HepG2 (cell line): ENCODE data around the gene CCL4. TPM values are rescaled to one million over a fixed set of nuclear protein-coding genes. Genes with fewer than 3 reads are reported as not detected.

Experiments used
- ATAC-seq: fragments of 200-7000 bp; cut with Tn5 transposase; 3 replicates; pipeline ENCODE4 v1.9.1; 2020; ENCODE audit warnings: mild to moderate bottlenecking, moderate library complexity
- BruUV-seq: library from RNA; stranded (reverse); fragments of 400-500 nt; replicated peaks from 2 replicates; lab custom pipeline; 2021; lab: Mats Ljungman, UMichigan
- CTCF ChIA-PET: fragments of 300-600 bp; formaldehyde crosslinking; extraction: SDS; loops from one replicate; lab custom pipeline; 2021; ENCODE audit warnings: low total read pairs, inconsistent platforms, low intra/inter-chr PET ratio; lab: Yijun Ruan, JAX
- POLR2A ChIA-PET: fragments of 350-600 bp; sonication (Branson Sonifier 250); formaldehyde crosslinking; loops from one replicate; lab custom pipeline; 2020; ENCODE audit warnings: antibody characterized with exemption, inconsistent platforms; lab: Yijun Ruan, JAX
- DNase-seq: peaks from one replicate; pipeline ENCODE4 v3.0.0-alpha.2; 2015; ENCODE audit warnings: low spot score
- FAIRE-seq: peaks from 3 replicates; lab custom pipeline; 2011; peaks lifted over from hg19 to GRCh38; lab: Jason Lieb, UNC
- H2AFZ ChIP-seq: one replicate; pipeline ENCODE4 v1.6.1; 2011; ENCODE audit warnings: low read length, inconsistent platforms
- H3K27ac ChIP-seq: fragments of 300-600 bp; 3 replicates; pipeline ENCODE4 v1.8.0; 2011; ENCODE audit warnings: mixed run types, mild to moderate bottlenecking, mixed read lengths, low read length, inconsistent platforms; ENCODE audit not compliant: insufficient read depth; ENCODE audit errors: extremely low read length
- H3K27me3 ChIP-seq, 2 experiments: fragments of 200-600 bp in 1 of 2; 2 replicates in 1 of 2; 3 replicates in 1 of 2; pipeline versions ENCODE4 v1.6.0 to v1.8.0; 2011; ENCODE audit warnings: low read length in 2 of 2, mild to moderate bottlenecking in 2 of 2, moderate library complexity in 2 of 2, inconsistent platforms in 1 of 2; ENCODE audit not compliant: insufficient read depth in 2 of 2, control insufficient read depth in 1 of 2
- H3K36me3 ChIP-seq, 2 experiments: fragments of 200-600 bp in 1 of 2; replicated peaks in 1 of 2; 2 replicates in 1 of 2; 3 replicates in 1 of 2; pipeline versions ENCODE4 v1.5.1 to v1.8.0; 2011; ENCODE audit warnings: low read length in 2 of 2, inconsistent platforms in 1 of 2; ENCODE audit not compliant: insufficient read depth in 2 of 2, control insufficient read depth in 1 of 2
- H3K4me1 ChIP-seq: 2 replicates; pipeline ENCODE4 v1.5.1; 2012; ENCODE audit warnings: low read length, inconsistent platforms; ENCODE audit not compliant: insufficient read depth
- H3K4me2 ChIP-seq: 2 replicates; pipeline ENCODE4 v1.6.0; 2011; ENCODE audit warnings: low read depth, low read length, inconsistent platforms
- H3K4me3 ChIP-seq, 3 experiments: fragments of 200-600 bp in 1 of 3; sonication (generic), shearing (Covaris generic) in 1 of 3; replicated peaks in 1 of 3; 2 replicates each; pipeline ENCODE4 v1.5.1; 2011 to 2016; ENCODE audit warnings: low read length in 3 of 3, inconsistent platforms in 2 of 3, low read depth in 2 of 3, mild to moderate bottlenecking in 2 of 3, control low read depth in 1 of 3, mixed read lengths in 1 of 3; ENCODE audit not compliant: insufficient read depth in 1 of 3
- H3K79me2 ChIP-seq: one replicate; pipeline ENCODE4 v1.6.1; 2011; ENCODE audit warnings: low read length, inconsistent platforms; ENCODE audit not compliant: insufficient read depth
- H3K9ac ChIP-seq: 2 replicates; pipeline ENCODE4 v1.6.0; 2011; ENCODE audit warnings: mild to moderate bottlenecking, low read depth, low read length, inconsistent platforms; ENCODE audit not compliant: insufficient read depth
- H3K9me3 ChIP-seq: 2 replicates; pipeline ENCODE4 v1.5.1; 2012; ENCODE audit warnings: mild to moderate bottlenecking, low read length
- H4K20me1 ChIP-seq: 2 replicates; pipeline ENCODE4 v1.6.0; 2011; ENCODE audit warnings: inconsistent platforms, mild to moderate bottlenecking, low read length, moderate library complexity; ENCODE audit not compliant: insufficient read depth
- FLYWCH1 ChIP-seq: sonication (generic); formaldehyde crosslinking; IDR thresholded peaks from 2 replicates; pipeline ENCODE4 v1.8.1; 2023; ENCODE audit warnings: mild to moderate bottlenecking, missing genetic modification reagents
- NR2F2 ChIP-seq: IDR thresholded peaks from 2 replicates; pipeline ENCODE4 v1.6.1; 2012; ENCODE audit warnings: low read depth, inconsistent platforms, borderline replicate concordance
- RBAK ChIP-seq: sonication (generic); formaldehyde crosslinking; IDR thresholded peaks from 2 replicates; pipeline ENCODE4 v1.5.1; 2020; ENCODE audit warnings: mild to moderate bottlenecking, missing genetic modification reagents
- U2AF2 ChIP-seq: fragments of 200-400 bp; formaldehyde crosslinking; IDR thresholded peaks from 2 replicates; pipeline ENCODE4 v1.6.1; 2017; ENCODE audit warnings: low read depth, mild to moderate bottlenecking, low read length
- ZFAT ChIP-seq: sonication (generic); formaldehyde crosslinking; conservative IDR thresholded peaks from 2 replicates; pipeline ENCODE4 v1.8.1; 2023; ENCODE audit warnings: missing genetic modification reagents, inconsistent platforms
- in situ Hi-C: cut with HindIII; loops from 2 replicates; pipeline ENCODE4 v1.10.0; 2017; ENCODE audit warnings: low pct_unique_long_range_greater_than_20kb; ENCODE audit not compliant: extremely low pct_ligation_motif_present
- intact Hi-C: fragments of 100-400 bp; cut with micrococcal nuclease; formaldehyde crosslinking; loops from one replicate; pipeline ENCODE4 v1.10.0; 2022; ENCODE audit not compliant: unreplicated experiment
- polyA plus RNA-seq, 8 experiments: library from polyadenylated mRNA; depleted of rRNA in 3 of 8; stranded (reverse) in 7 of 8; unstranded in 1 of 8; fragments of >200 nt; fragmentation: Illumina TruSeq in 4 of 8; extraction: Trizol in 4 of 8; gene quantifications; 2 replicates each; pipeline versions ENCODE4 v1.2.1 to v1.2.3, GENCODE V29; 2011 to 2016; ENCODE audit warnings: low read depth in 4 of 8, missing spikeins in 1 of 8, mixed read lengths in 1 of 8; ENCODE audit not compliant: insufficient read depth in 1 of 8
- total RNA-seq, 5 experiments: library from RNA; depleted of rRNA; stranded (reverse); fragments of >200 nt; fragmentation: Illumina TruSeq; extraction: Trizol; gene quantifications; 2 replicates each; pipeline ENCODE4 v1.2.3, GENCODE V29; 2016; ENCODE audit warnings: low read depth in 1 of 5
- TF ChIP-seq, protein P1 (sequence below): fragments of 450-650 bp; IDR thresholded peaks from 2 replicates; pipeline ENCODE4 v1.6.1; 2017; ENCODE audit warnings: mild to moderate bottlenecking
- TF ChIP-seq, protein P2 (sequence below): sonication (generic); formaldehyde crosslinking; IDR thresholded peaks from 2 replicates; pipeline ENCODE4 v1.5.1; 2020; ENCODE audit warnings: mild to moderate bottlenecking, moderate library complexity, missing genetic modification reagents
- TF ChIP-seq, protein P3 (sequence below): IDR thresholded peaks from 2 replicates; pipeline ENCODE4 v1.6.1; 2012; ENCODE audit warnings: low read depth, low read length, improper control_type of control experiment
- TF ChIP-seq, protein P4 (sequence below): sonication (generic); formaldehyde crosslinking; IDR thresholded peaks from 2 replicates; pipeline ENCODE4 v1.4.0; 2020; ENCODE audit warnings: mild to moderate bottlenecking, low read depth, missing genetic modification reagents
- TF ChIP-seq, protein P5 (sequence below): sonication (generic); formaldehyde crosslinking; IDR thresholded peaks from 2 replicates; pipeline ENCODE4 v1.4.0; 2020; ENCODE audit warnings: missing genetic modification reagents, borderline replicate concordance

The CCL4 gene
- total and polyA plus RNA-seq, 2 of the 13 experiments (the other 11 are each of a cell fraction or from before 2014, with no cell fraction given): not detected

DNA sequence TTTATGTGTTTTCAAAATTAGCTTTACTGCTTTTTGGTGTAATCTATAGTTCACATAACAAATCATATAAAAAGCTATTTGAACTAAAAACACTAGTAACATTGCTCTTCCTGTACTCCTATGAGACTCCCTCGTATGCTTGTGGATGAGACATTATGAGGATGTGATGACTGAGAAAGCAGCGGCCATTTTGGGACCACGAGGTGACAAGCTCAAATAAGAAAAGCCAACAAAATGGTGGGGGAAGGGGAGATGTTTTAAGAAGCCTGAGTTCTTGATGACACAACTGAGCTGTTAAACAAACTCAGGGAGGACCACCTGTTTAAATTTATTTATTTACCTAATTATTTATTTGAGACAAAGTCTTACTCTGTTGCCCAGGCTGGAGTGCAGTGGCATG, 35.1 kb upstream of the CCL4 start (continued):
- TF ChIP-seq, protein P1, sequence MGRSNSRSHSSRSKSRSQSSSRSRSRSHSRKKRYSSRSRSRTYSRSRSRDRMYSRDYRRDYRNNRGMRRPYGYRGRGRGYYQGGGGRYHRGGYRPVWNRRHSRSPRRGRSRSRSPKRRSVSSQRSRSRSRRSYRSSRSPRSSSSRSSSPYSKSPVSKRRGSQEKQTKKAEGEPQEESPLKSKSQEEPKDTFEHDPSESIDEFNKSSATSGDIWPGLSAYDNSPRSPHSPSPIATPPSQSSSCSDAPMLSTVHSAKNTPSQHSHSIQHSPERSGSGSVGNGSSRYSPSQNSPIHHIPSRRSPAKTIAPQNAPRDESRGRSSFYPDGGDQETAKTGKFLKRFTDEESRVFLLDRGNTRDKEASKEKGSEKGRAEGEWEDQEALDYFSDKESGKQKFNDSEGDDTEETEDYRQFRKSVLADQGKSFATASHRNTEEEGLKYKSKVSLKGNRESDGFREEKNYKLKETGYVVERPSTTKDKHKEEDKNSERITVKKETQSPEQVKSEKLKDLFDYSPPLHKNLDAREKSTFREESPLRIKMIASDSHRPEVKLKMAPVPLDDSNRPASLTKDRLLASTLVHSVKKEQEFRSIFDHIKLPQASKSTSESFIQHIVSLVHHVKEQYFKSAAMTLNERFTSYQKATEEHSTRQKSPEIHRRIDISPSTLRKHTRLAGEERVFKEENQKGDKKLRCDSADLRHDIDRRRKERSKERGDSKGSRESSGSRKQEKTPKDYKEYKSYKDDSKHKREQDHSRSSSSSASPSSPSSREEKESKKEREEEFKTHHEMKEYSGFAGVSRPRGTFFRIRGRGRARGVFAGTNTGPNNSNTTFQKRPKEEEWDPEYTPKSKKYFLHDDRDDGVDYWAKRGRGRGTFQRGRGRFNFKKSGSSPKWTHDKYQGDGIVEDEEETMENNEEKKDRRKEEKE: no peak
- TF ChIP-seq U2AF2 (no peak), NR2F2 (no peak), ZFAT (CRISPR knock-in tag) (no peak)
- TF ChIP-seq, protein P2, sequence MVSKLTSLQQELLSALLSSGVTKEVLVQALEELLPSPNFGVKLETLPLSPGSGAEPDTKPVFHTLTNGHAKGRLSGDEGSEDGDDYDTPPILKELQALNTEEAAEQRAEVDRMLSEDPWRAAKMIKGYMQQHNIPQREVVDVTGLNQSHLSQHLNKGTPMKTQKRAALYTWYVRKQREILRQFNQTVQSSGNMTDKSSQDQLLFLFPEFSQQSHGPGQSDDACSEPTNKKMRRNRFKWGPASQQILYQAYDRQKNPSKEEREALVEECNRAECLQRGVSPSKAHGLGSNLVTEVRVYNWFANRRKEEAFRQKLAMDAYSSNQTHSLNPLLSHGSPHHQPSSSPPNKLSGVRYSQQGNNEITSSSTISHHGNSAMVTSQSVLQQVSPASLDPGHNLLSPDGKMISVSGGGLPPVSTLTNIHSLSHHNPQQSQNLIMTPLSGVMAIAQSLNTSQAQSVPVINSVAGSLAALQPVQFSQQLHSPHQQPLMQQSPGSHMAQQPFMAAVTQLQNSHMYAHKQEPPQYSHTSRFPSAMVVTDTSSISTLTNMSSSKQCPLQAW (CRISPR knock-in tag): no peak

DNA sequence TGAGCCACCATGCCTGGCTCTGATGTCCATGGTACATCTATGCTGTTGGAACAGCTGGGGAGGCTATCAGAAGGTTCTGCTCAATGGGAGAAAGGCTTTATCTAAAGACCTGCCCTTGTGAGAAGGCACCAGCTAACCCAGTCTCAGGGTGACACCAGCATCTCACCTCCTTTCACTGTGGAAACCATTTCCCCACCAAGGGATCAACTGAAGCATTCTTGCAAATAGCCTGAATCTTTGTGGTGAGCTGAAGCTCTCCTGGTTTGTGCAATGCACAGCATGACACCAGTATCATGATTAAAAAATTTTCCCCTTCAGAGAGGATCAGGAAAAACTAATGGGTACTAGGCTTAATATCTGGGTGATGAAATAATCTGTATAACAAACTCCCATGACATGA, 34.5 kb upstream of the CCL4 start:
- POLR2A ChIA-PET: interaction anchor here (1.2 kb wide), 1 partner anchor 87 kb away, joined by 4 read pairs; the partner anchor contains the start of gene CCL16
- Histone ChIP-seq H4K20me1 (no peaks in the 10 kb centered on the region), H3K9me3 (no peaks in the 10 kb centered on the region), H3K27ac (no peak overlapping the region), H3K79me2 (no peaks in the 10 kb centered on the region), H3K4me2 (no peak overlapping the region), H3K4me1 (no peaks in the 10 kb centered on the region), H3K27me3 (peaks cover 0 to 13% of the 10 kb centered on the region in 2 experiments; a peak in 1 of 5 replicates), H3K36me3 (no peaks in the 10 kb centered on the region), H3K9ac (no peak overlapping the region), H3K4me3 (no peak overlapping the region), H2AFZ (no peak overlapping the region)
- intact Hi-C loops (no loop called here), in situ Hi-C loops (loop anchor here (10.0 kb wide), 1 partner anchor 64 kb away; the partner anchor contains the start of gene CCL15)
- no TSS peak for BruUV-seq
- CTCF ChIA-PET: no interaction called here
- DNase-seq: no peak
- ATAC-seq: no peak
- FAIRE-seq: no peak
- TF ChIP-seq, protein P3, sequence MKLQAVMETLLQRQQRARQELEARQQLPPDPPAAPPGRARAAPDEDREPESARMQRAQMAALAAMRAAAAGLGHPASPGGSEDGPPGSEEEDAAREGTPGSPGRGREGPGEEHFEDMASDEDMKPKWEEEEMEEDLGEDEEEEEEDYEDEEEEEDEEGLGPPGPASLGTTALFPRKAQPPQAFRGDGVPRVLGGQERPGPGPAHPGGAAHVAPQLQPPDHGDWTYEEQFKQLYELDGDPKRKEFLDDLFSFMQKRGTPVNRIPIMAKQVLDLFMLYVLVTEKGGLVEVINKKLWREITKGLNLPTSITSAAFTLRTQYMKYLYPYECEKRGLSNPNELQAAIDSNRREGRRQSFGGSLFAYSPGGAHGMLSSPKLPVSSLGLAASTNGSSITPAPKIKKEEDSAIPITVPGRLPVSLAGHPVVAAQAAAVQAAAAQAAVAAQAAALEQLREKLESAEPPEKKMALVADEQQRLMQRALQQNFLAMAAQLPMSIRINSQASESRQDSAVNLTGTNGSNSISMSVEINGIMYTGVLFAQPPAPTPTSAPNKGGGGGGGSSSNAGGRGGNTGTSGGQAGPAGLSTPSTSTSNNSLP: no peak
- no peak for TF ChIP-seq RBAK (CRISPR knock-in tag)
- TF ChIP-seq FLYWCH1: no peak
- TF ChIP-seq, protein P4, sequence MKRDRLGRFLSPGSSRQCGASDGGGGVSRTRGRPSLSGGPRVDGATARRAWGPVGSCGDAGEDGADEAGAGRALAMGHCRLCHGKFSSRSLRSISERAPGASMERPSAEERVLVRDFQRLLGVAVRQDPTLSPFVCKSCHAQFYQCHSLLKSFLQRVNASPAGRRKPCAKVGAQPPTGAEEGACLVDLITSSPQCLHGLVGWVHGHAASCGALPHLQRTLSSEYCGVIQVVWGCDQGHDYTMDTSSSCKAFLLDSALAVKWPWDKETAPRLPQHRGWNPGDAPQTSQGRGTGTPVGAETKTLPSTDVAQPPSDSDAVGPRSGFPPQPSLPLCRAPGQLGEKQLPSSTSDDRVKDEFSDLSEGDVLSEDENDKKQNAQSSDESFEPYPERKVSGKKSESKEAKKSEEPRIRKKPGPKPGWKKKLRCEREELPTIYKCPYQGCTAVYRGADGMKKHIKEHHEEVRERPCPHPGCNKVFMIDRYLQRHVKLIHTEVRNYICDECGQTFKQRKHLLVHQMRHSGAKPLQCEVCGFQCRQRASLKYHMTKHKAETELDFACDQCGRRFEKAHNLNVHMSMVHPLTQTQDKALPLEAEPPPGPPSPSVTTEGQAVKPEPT (CRISPR knock-in tag): no peak
- TF ChIP-seq, protein P5, sequence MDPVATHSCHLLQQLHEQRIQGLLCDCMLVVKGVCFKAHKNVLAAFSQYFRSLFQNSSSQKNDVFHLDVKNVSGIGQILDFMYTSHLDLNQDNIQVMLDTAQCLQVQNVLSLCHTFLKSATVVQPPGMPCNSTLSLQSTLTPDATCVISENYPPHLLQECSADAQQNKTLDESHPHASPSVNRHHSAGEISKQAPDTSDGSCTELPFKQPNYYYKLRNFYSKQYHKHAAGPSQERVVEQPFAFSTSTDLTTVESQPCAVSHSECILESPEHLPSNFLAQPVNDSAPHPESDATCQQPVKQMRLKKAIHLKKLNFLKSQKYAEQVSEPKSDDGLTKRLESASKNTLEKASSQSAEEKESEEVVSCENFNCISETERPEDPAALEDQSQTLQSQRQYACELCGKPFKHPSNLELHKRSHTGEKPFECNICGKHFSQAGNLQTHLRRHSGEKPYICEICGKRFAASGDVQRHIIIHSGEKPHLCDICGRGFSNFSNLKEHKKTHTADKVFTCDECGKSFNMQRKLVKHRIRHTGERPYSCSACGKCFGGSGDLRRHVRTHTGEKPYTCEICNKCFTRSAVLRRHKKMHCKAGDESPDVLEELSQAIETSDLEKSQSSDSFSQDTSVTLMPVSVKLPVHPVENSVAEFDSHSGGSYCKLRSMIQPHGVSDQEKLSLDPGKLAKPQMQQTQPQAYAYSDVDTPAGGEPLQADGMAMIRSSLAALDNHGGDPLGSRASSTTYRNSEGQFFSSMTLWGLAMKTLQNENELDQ (CRISPR knock-in tag): no peak
